HCT116 (cell line): ENCODE measurements around the gene PGRMC1. TPM values are rescaled to one million over a fixed set of nuclear protein-coding genes. Genes with fewer than 3 reads are reported as not detected.

ENCODE experiments used
- ATAC-seq: fragments of 200-7000 bp; cut with Tn5 transposase; 2 replicates; pipeline ENCODE4 v1.9.1; 2020; ENCODE audit warnings: mild to moderate bottlenecking, moderate library complexity
- BruUV-seq: library from RNA; stranded (reverse); fragments of 400-500 nt; replicated peaks from 2 replicates; lab custom pipeline; 2021; lab: Mats Ljungman, UMichigan
- CTCF ChIA-PET: fragments of 300-600 bp; sonication (Branson Sonifier 250); formaldehyde crosslinking; loops from one replicate; lab custom pipeline; 2021; ENCODE audit warnings: antibody characterized with exemption; lab: Charles Lee
- POLR2A ChIA-PET: fragments of 300-600, 350-600 bp; sonication (Branson Sonifier 250); formaldehyde crosslinking; loops from one replicate; lab custom pipeline; 2021; ENCODE audit warnings: antibody characterized with exemption; lab: Charles Lee
- RAD21 ChIA-PET, 2 experiments: fragments of 300-600 bp; sonication (Branson Sonifier 250); formaldehyde crosslinking; loops; one replicate each; lab custom pipeline; 2023; ENCODE audit warnings: low total read pairs in 2 of 2; ENCODE audit not compliant: uncharacterized antibody in 2 of 2, unreplicated experiment in 2 of 2, low non-redundant PET in 1 of 2; lab: Charles Lee
- DNase-seq: peaks from one replicate; pipeline ENCODE4 v3.0.0-alpha.2; 2010; ENCODE audit warnings: low read depth, low spot score
- H2AFZ ChIP-seq: fragments of 200-600 bp; shearing (Covaris generic), sonication (generic); 2 replicates; pipeline ENCODE4 v1.6.1; 2017; ENCODE audit warnings: low read depth, mixed run types, mixed read lengths, antibody characterized with exemption, low read length; ENCODE audit not compliant: poor library complexity, severe bottlenecking
- H3K27ac ChIP-seq: 2 replicates; pipeline ENCODE4 v1.5.1; 2012; ENCODE audit warnings: low read depth, low read length
- H3K27me3 ChIP-seq: fragments of 200-600 bp; sonication (generic); 2 replicates; pipeline ENCODE4 v1.6.1; 2016; ENCODE audit warnings: mixed run types, low read length, mixed read lengths; ENCODE audit not compliant: insufficient read depth
- H3K36me3 ChIP-seq, 2 experiments: fragments of 200-500 bp in 1 of 2; fragments of 200-600 bp in 1 of 2; sonication (Bioruptor generic) in 1 of 2; sonication (generic) in 1 of 2; 2 replicates each; pipeline versions ENCODE4 v1.5.1 to v1.6.1; 2014 to 2016; ENCODE audit warnings: low read length in 2 of 2, inconsistent platforms in 1 of 2, mixed read lengths in 1 of 2, mixed run types in 1 of 2; ENCODE audit not compliant: insufficient read depth in 2 of 2, control insufficient read depth in 1 of 2
- H3K4me1 ChIP-seq, 2 experiments: fragments of 200-600 bp in 1 of 2; sonication (generic) in 1 of 2; 2 replicates each; pipeline versions ENCODE4 v1.5.1 to v1.6.1; 2012 to 2017; ENCODE audit warnings: low read length in 2 of 2, inconsistent platforms in 1 of 2, mild to moderate bottlenecking in 1 of 2, mixed read lengths in 1 of 2, mixed run types in 1 of 2, moderate library complexity in 1 of 2; ENCODE audit not compliant: insufficient read depth in 2 of 2, control insufficient read depth in 1 of 2
- H3K4me2 ChIP-seq: fragments of 200-600 bp; sonication (generic); 2 replicates; pipeline ENCODE4 v1.6.1; 2017; ENCODE audit warnings: mixed run types, low read length, mixed read lengths
- H3K4me3 ChIP-seq, 2 experiments: fragments of 200-600 bp in 1 of 2; sonication (generic) in 1 of 2; replicated peaks in 1 of 2; 2 replicates each; pipeline ENCODE4 v1.5.1; 2011 to 2016; ENCODE audit warnings: low read length in 2 of 2, control low read depth in 1 of 2, low read depth in 1 of 2, mild to moderate bottlenecking in 1 of 2, mixed read lengths in 1 of 2, mixed run types in 1 of 2
- H3K79me2 ChIP-seq: fragments of 200-600 bp; sonication (generic); 2 replicates; pipeline ENCODE4 v1.6.1; 2017; ENCODE audit warnings: mild to moderate bottlenecking, mixed run types, low read length, moderate library complexity, mixed read lengths; ENCODE audit not compliant: insufficient read depth
- H3K9ac ChIP-seq: fragments of 200-600 bp; sonication (generic); 2 replicates; pipeline ENCODE4 v1.6.1; 2016; ENCODE audit warnings: low read length, mixed read lengths
- H3K9me2 ChIP-seq: fragments of 200-600 bp; sonication (generic), shearing (Covaris generic); 2 replicates; pipeline ENCODE4 v1.6.1; 2017; ENCODE audit warnings: mixed run types, mild to moderate bottlenecking, moderate library complexity; ENCODE audit not compliant: insufficient read depth
- H3K9me3 ChIP-seq, 2 experiments: fragments of 200-500 bp in 1 of 2; fragments of 200-600 bp in 1 of 2; sonication (Bioruptor generic) in 1 of 2; sonication (generic) in 1 of 2; 2 replicates each; pipeline ENCODE4 v1.6.1; 2014 to 2017; ENCODE audit warnings: low read length in 2 of 2, mixed read lengths in 2 of 2, inconsistent platforms in 1 of 2, low read depth in 1 of 2, mild to moderate bottlenecking in 1 of 2, mixed run types in 1 of 2, moderate library complexity in 1 of 2; ENCODE audit not compliant: control insufficient read depth in 1 of 2, insufficient read depth in 1 of 2
- H4K20me1 ChIP-seq: fragments of 200-600 bp; sonication (generic), shearing (Covaris generic); 2 replicates; pipeline ENCODE4 v1.6.1; 2017; ENCODE audit warnings: mixed run types, mild to moderate bottlenecking, moderate library complexity; ENCODE audit not compliant: insufficient read depth
- ATF3 ChIP-seq: IDR thresholded peaks from 2 replicates; pipeline ENCODE4 v1.6.1; 2012
- CBX3 ChIP-seq: IDR thresholded peaks from 2 replicates; pipeline ENCODE4 v1.6.1; 2012; ENCODE audit warnings: low read depth
- CEBPB ChIP-seq: IDR thresholded peaks from 2 replicates; pipeline ENCODE4 v1.6.1; 2012; ENCODE audit warnings: low read depth
- CTCF ChIP-seq, 3 experiments: fragments of 200-600 bp in 1 of 3; sonication (generic) in 1 of 3; IDR thresholded peaks in 2 of 3; conservative IDR thresholded peaks in 1 of 3; 2 replicates each; pipeline ENCODE4 v1.5.1; 2012 to 2017; ENCODE audit warnings: low read depth in 2 of 3, low read length in 2 of 3, antibody characterized with exemption in 1 of 3, borderline replicate concordance in 1 of 3, control low read depth in 1 of 3, mild to moderate bottlenecking in 1 of 3, mixed read lengths in 1 of 3, mixed run types in 1 of 3, moderate library complexity in 1 of 3; ENCODE audit not compliant: insufficient read depth in 1 of 3
- EGR1 ChIP-seq: IDR thresholded peaks from 2 replicates; pipeline ENCODE4 v1.6.1; 2012; ENCODE audit warnings: low read depth
- EZH2phosphoT487 ChIP-seq: fragments of 200-600 bp; IDR thresholded peaks from 2 replicates; pipeline ENCODE4 v1.6.1; 2018; ENCODE audit warnings: antibody characterized with exemption, borderline replicate concordance
- FOSL1 ChIP-seq: IDR thresholded peaks from 2 replicates; pipeline ENCODE4 v1.6.1; 2012; ENCODE audit warnings: low read depth
- JUND ChIP-seq: IDR thresholded peaks from 2 replicates; pipeline ENCODE4 v1.6.1; 2012
- POLR2A ChIP-seq: IDR thresholded peaks from 2 replicates; pipeline ENCODE4 v1.7.0; 2011; ENCODE audit warnings: borderline replicate concordance; ENCODE audit not compliant: insufficient read depth, insufficient read length; ENCODE audit errors: extremely low read depth
- POLR2AphosphoS5 ChIP-seq: IDR thresholded peaks from 2 replicates; pipeline ENCODE4 v1.6.1; 2011; ENCODE audit warnings: mild to moderate bottlenecking, low read depth, low read length, moderate library complexity
- RAD21 ChIP-seq: IDR thresholded peaks from 2 replicates; pipeline ENCODE4 v1.6.1; 2012; ENCODE audit warnings: low read depth, mild to moderate bottlenecking
- SIN3A ChIP-seq: IDR thresholded peaks from 2 replicates; pipeline ENCODE4 v1.6.1; 2012; ENCODE audit warnings: low read depth
- SP1 ChIP-seq: IDR thresholded peaks from 2 replicates; pipeline ENCODE4 v1.6.1; 2012; ENCODE audit warnings: low read depth
- TCF7L2 ChIP-seq: IDR thresholded peaks from 2 replicates; pipeline ENCODE4 v1.7.0; 2011; ENCODE audit warnings: borderline replicate concordance, inconsistent platforms; ENCODE audit not compliant: insufficient read depth, insufficient read length; ENCODE audit errors: extremely low read depth
- ZNF274 ChIP-seq: fragments of 200-500 bp; sonication (Bioruptor generic); IDR thresholded peaks from 2 replicates; pipeline ENCODE4 v1.6.1; 2014; ENCODE audit warnings: mild to moderate bottlenecking, low read depth, low read length, inconsistent platforms
- intact Hi-C: fragments of 100-400 bp; cut with micrococcal nuclease; formaldehyde crosslinking; loops from 2 replicates; pipeline ENCODE4 v1.10.0; 2022
- total RNA-seq: library from RNA; stranded (reverse); gene quantifications from one replicate; pipeline ENCODE4 v1.2.1, GENCODE V29; 2021; ENCODE audit not compliant: unreplicated experiment

The PGRMC1 gene
- total RNA-seq, 1 experiment from 2014 or later: 81.6 TPM

- TF ChIP-seq CBX3 (no peak), SIN3A (no peak), TCF7L2 (no peak), POLR2AphosphoS5 (no peak), EGR1 (no peak), FOSL1 (no peak)
Measured at GRCh38 chrX:119222932-119223331, 13.2 kb upstream of the PGRMC1 start (continued).

GRCh38 chrX:119223783-119224182 is 12.3 kb upstream of the PGRMC1 start:
- intact Hi-C loops: no loop called here
- H3K79me2 ChIP-seq: no peaks in the 10 kb centered on the region
- no peak overlapping the region for H3K4me3 ChIP-seq
- POLR2A ChIA-PET: no interaction called here
- H3K27me3 ChIP-seq: no peaks in the 10 kb centered on the region
- CTCF ChIA-PET: no interaction called here
- BruUV-seq: no TSS peak
- TF ChIP-seq CTCF (IDR thresholded peaks at IDR 0.05 in 2 of 3, conservative IDR thresholded peaks at IDR 0.05 in 1 of 3; ENCODE audit: borderline replicate concordance in 1 of 3, insufficient read depth in 1 of 3, low read depth in 2 of 3, low read length in 2 of 3): no peak
- TF ChIP-seq SP1: no peak
- TF ChIP-seq EZH2phosphoT487: no peak
- TF ChIP-seq POLR2A: no peak
- TF ChIP-seq ATF3: no peak
- no peak for TF ChIP-seq CBX3
- no peak for TF ChIP-seq EGR1
- TF ChIP-seq JUND: no peak
- no peak for TF ChIP-seq ZNF274
- no peak for TF ChIP-seq CEBPB
- TF ChIP-seq SIN3A: no peak
- TF ChIP-seq RAD21: no peak
- no peak overlapping the region for H3K27ac ChIP-seq
- ATAC-seq (no peak), DNase-seq (no peak)
- H3K4me1 ChIP-seq: no peaks in the 10 kb centered on the region; a peak in 1 of 4 replicates
- no peak overlapping the region for H3K4me2 ChIP-seq
- RAD21 ChIA-PET: no interaction called here
- H3K9me2 ChIP-seq: no peaks in the 10 kb centered on the region
- H3K9ac ChIP-seq: no peak overlapping the region
- H3K36me3 ChIP-seq: no peaks in the 10 kb centered on the region
- H2AFZ ChIP-seq: no peak overlapping the region
- H3K9me3 ChIP-seq: no peaks in the 10 kb centered on the region
- no peaks in the 10 kb centered on the region for H4K20me1 ChIP-seq
